HG03280 (cell line): Measurements from ENCODE around the gene LRP11.
A peak's percentile ranks its signal among the peaks of the same experiment; 100 is the strongest.
"Not testable (repeated sequence)": the region's sequence is repeated elsewhere in the genome, so short reads cannot be mapped to it uniquely, and the experiment has no call there.

ENCODE experiments used
- ATAC-seq: cut with Tn5 transposase; IDR thresholded peaks from one replicate; pipeline ENCODE4 v1.9.1; 2021; ENCODE audit warnings: mild to moderate bottlenecking, moderate library complexity; ENCODE audit not compliant: unreplicated experiment

LRP11 gene

DNA sequence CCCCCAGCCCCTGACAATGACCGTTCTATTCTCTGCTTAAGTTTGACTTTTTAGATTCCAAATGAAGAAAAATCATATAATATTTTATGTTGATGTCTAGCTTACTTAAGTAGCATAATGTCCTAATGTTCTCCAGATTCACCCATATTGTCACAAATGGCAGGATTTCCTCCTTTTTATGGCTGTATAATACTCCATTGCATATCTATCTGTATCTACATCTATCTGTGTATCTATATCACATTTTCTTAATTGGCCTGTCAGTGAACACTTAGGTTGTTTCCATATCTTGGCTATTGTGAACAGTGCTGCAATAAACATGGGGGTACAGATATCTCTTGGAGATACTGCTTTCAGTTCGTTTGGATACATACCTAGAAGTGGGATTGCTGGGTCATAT, 7.0 kb upstream of the LRP11 start:
- no peak for ATAC-seq

DNA sequence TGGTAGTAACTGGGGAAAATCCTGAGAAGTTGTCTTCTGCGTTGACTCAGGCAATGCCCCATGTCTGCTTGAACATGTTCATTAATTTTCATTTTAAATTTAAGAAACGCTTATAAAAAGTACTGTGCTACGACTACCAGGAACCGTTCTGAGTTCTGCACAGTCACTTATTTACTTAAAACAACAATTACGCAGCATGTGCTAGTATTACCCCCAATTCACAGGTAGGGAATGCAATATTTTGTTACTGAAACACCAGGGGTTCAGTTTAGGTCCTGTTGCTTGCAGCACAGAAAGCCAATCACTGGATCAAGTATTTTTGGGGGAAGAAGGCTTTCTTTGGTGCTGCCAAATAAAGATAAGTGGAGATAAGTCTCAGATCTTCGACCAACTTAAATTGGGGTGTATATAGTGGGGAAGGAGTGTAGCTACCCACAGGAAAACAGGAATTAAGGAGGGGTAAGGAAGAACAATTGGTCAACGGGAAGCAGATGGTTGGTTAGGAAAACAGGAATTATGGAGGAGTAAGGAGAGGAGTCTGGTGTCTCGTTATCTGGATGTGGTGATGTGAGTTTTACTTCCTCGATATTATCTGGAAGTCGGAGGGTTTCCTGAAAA, 5.2 kb upstream of the LRP11 start:
- no peak for ATAC-seq

DNA sequence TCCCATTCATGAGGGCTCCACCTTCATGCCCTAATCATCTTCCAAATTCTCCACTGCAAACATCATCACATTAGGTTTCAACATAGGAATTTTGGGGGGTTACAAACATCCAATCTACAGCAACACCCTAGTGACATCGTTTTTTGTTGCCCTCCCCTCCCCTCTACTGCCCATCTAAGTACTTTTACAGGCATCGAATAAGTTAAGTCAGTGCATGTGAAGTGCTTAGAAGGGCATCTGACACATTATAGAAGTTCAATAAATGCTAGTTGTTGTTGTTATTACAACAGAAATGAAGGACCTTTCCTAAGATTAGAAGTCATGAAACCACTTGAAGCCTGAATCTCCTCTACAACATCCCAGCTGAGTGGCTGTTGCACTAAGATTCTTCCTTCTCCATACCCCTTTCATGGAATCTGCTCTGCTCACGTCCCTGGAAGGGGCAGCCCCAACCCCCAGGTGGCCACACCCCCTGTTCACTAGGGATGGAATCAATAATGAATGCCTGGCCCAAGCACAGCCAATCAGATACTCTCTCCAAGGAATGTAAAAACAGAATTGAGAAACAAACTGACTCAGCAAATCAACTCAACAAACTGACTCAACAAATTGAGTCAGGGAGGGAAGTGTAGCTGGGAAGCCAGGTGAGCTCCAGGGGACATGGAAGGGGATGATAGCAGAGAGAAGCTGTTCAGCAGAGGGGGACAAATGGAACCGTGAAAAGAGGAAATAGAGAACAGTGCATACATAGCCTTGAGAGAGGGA, 3.9 kb upstream of the LRP11 start:
- ATAC-seq, result no peak

DNA sequence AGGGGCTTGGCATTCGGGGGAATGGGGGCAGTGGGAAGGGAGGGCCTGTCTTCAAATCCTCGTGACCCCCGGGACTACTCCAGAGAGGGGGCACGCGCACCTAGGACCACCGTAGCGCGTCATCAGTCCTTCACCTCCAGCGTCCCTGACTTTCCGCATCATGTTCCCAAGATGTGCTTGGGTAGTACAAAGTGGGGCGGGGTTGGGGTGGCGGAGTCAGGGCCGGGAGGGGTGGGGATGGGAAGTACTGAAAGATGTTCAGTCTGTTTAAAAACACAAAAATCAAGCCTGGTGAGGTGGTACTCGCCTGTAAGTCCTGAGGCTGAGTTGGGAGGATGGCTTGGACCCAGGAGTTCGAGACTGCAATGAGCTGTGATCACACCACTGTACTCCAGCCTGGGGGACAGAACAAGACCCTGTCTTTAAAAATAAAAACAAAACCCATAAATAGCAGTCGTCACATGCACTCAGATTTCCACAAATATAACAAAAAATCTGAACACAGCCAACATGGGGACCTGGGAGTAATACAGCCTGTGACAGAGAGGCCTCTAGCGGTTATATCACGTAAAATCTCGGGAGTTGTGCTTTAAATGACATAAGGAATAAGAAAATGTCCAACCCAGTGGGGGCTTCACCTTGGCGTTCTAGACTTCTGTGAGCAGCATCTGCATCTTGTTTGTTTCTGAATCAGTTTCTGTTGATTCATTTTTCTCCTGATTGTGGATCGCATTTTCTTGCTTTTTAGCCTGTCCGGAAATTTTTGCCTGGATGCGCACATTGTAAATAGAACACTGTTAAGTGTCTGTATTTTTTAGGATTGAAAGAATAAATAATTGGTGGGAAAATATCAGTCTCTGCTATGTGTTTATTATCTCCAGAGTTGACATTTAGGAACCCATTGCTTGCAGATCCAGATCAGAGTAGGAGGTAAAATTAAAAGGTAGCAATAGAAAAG, 698 bp upstream of the LRP11 start:
- ATAC-seq, result peak; percentile 33

DNA sequence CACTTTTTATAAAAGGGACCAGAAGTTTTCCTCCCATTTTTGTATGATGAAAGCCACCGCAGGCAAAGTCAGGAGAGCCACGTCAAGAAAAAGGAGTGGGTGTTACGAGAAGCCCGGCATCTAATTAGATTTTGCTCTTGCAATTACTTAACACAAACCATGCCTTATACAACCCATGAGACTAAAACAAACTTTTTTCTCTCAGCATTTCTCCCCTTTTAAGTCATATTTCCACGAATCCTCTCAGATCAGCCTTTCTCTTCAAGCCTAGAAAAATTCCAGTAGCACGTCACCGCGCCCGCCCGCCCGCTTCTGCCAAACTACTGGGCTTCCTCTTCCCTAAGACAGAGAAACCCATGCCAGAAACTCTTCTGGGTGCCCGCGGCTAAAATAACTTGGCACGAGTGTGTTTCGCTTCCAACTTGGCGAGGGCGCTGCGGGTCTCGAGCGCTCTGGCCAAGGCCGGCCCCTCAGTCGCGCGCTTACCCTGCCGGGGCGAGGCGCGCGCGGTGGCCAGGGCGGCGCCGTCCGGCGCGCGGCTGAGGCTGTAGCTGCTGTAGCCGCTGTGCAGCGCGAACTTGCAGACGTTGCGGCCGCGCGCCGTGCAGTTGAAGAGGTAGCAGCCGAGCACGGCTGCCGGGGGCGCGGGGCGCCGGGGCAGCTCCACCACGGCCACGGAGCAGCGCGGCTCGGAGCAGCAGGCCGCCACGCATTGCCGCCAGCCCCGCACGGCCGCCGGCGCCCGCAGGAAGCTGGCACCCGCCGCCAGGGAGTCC, 1.0 kb downstream of the LRP11 start:
- peak; percentile 35 for ATAC-seq

DNA sequence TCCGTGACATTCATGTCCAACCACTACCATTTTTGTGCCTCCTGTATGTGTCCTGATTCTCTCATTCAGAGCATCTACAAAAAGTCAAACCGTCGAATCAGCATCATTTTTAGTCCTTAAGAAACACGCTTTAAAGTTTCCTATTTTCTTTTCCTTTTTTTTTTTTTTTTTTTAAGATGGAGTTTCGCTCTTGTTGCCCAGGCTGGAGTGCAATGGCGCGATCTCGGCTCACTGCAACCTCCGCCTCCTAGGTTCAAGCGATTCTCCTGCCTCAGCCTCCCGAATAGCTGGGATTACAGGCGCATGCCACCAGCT, 1.8 kb downstream of the LRP11 start:
- not testable (repeated sequence) for ATAC-seq

DNA sequence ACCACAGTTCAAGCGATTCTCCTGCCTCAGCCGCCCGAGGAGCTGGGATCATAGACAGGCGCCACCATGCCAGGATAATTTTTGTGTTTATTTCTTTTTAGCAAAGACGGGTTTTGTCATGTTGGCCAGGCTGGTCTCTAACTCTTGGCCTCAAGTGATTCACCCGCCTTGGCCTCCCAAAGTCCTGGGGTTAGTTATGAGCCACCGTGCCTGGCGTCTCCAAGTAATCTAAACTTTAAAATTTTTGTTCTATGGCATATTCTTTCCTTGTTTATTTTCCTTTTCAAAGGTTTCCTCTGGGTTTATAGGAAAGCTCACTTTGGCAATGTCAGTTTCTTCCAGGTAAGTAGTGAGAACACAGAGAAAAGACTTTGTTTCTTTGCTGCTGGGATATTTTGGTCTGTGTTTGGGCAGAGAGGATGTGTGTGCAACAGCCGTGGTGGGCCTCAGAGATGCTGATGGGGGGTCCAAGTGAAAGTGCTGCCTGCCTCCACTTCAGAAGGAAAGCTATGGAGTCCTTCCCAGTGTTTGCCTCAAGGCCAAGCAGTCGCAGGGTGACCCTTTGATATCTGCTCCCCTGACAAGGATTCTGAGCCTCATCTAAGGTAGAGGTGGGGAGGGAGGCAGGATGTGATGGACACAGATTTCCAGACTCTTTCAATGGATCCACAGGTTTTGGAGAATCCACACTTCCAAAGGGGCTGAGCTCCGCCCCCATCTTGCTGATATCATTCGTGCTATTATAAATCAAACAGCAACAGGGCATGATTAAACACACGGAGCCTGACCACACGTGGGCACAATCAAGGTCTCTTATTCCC, 2.3 kb downstream of the LRP11 start:
- ATAC-seq, result no peak

DNA sequence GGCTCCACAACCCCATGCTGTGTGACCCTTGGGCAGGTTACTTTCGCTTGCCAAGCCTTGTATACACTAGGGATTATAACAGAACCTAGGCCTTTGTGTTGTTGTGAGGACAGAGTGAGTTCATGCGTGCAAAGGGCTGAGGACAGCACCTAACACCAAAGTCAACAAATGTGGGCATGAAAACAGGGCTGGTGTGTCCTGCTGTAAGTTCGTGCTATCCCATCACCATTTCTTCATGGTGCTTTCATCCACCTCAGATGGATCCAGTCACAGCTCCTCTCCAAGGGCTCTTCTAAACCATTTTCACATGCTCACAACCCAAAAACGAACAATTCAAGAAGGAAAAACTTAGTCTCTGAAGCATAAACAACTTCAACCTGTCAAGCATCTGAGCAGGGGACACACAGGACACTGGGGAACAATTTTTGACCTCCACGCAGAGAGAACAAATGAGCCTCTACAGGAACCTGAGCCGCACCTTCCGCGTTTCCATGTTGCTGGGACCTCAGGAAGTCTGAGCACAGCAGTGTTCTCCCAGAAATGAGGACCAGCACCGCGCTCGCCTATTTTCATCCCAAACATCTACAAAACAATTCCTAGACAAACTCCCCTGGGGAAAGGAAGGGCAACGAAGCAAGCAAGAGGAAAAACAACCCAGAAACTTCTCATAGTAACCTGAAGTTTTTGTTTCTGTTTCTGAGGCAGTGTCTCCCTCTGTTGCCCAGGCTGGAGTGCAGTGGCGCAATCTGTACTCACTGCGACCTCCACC, 3.1 kb downstream of the LRP11 start:
- no peak for ATAC-seq

DNA sequence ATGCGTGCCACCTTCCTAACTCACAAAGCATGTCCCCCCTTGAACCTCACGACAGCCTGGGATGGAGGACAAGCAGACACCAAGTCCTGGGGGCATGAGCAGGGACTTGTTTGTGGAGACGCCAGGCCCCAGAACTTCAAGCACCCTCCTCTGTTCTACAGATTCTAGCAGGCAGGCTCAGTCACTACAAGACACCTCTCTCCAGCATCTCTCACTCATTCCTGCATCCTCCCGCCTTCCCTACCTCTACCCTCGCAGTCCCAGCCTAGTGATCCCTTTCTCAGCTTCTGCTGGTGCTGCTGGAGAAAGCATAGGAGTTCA, 3.7 kb downstream of the LRP11 start:
- ATAC-seq, result no peak

DNA sequence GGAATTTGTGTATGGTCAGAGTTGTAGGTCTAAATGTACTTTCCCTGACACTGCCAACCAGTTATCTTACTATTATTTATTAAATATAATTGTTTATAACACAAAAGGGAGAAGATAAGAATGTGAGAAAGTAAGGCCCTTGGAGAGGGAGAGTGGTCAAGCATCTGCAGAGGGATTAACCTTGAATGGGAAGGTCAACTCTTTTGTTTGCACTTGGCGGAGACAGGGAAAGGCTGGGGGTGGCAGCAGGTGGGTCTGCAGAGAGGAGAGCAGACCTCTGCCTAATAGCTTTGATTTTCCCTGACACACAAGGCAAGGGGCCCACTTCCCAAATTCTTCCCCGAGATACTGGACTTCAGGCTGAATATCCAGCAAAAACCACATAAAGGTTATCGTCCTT, 4.2 kb downstream of the LRP11 start:
- no peak for ATAC-seq

DNA sequence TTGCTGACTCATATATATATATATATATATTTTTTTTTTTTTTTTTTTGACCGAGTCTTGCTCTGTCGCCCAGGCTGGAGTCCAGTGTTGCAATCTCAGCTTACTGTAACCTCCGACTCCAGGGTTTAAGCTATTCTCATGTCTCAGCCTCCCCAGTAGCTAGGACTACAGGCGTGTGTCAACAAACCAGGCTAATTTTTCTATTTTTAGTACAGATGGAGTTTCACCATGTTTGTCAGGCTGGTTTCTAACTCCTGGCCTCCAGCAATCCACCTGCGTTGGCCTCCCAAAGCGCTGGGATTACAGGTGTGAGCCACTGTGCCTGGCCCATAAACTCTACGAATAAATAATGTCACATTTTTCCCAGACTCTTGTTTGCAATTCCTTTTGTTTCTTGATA, 4.8 kb downstream of the LRP11 start:
- ATAC-seq, result no peak

DNA sequence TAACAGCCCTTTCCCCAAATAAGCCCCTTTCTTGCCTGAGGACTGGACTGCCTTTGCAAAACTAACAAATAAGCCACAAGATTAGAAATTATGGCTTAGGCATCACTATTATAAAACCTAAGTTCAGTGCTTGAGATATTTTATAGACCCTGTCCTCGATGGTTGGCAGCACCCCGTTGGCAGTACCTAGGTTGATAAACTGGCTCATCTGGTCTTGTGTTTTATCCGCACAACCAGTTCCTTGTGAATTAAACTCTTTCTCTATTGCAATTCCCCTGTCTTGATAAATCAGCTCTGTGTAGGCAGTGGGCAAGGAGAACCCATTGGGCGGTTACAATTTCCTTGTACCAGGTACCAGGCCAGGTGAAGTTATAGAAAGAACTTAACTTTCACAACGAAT, 6.6 kb downstream of the LRP11 start:
- ATAC-seq, result no peak

DNA sequence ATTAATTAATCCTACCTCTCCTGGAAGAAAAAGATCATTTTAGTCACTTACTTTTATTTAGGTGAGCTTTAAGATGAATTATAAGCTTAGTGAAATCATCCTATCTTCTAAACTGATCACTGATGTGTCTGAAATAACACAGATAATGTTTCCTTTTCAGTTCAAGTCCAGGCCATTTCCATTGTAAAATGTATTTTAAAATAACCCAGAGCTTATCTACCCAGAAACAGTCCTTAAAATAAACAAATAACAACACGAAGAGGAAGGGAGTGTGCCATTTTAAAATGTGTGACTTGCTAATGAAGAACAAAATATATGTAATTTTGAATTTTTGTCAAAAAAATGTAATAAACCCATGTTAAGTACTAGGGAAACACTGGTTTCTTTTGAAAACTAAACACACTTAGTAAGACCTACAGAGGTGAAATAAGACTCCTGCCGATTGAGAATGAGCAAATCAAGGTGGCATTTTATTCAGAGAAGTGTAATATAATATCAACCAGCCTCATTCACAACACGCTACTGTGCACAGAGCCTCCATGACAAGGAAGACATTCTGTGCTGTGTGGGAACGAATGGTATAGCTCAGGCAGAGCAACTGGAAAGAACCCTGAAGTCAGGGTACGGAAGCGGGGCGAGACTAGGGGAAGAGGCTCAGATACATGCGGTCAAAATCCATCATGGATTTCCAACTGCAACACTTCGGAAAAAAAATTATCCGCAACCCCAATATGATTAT, 7.7 kb downstream of the LRP11 start:
- no peak for ATAC-seq

DNA sequence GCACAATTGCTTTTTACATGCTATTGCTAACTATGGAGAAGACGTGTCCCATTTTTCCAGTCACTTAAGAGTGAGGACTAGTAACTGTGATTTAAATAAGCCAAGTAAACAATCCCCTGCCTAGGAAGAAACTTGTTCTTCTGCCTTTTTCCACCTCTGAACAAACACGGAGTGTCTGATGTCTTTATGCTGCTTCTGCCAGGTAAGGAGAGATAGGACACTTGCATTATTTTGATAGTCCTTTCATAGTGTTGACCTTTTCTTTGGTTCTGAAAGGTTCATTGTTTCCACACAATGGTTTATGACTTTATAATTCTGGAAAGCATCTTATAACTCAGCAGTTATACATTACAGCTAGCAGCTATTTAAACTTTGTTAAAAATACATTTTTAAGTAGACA, 8.4 kb downstream of the LRP11 start:
- no peak for ATAC-seq

DNA sequence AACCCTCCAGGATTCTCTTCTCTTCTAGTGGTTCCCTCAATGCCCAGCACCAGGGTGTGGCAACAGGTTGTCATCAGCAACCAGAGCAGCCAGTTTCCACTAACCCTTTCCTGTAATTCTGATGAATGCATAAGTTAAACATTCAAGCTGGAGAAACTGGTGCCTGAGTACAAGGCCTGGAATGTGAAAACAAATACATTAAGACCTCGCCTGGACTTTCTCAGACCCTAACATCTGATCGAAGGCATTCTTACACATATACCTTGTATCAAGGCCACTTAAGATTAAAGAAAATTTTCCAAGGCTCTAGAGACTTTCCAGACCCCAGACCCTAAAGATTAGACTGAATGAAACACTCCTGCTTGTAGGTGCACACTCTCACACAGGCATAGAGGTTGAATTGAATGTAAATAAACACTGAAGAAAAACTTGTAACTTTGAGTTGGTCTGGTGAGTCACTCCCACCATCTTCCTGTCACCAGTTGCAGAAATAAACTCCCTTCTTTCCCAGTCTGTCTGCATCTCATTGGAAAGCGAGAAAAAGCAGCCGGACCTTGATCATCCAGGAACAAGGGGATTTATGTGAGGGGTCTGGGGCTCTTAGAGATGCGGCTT, 9.0 kb downstream of the LRP11 start:
- no peak for ATAC-seq

DNA sequence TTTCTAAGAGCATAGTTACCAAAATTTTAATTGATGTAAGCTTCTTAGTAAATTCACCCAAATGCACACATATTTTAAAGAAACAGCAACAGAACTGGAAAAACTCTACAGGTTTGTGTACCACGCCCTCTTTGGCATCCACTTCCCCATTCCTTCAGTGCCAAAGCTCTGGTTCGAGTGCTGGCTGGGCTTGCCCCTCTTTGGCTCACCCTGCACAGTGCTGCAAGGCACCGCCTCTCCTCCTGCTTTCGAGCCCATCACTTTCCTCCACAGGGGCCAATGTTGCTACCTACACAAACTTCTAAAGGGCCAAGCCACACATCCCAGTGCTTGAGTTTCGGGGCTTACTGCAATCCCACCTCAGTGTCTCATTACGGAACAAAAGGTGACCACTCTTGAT, 9.6 kb downstream of the LRP11 start:
- no peak for ATAC-seq

DNA sequence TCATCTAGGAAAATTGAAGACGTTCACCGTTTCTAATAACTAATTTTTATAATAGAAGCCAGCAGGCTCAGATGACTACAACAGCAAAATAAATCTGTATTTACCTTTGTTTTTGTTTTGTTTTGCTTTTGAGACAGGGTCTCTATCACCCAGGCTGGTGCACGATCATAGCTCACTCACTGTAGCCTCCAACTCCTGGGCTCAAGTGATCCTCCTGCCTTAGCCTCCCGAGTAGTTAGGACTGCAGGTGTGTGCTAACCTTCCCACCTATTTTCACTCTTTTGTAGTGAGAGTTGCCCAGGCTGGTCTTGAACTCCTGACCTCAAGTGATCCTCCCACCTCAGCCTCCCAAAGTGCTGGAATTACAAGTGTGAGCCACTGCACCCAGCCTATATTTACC, 10.1 kb downstream of the LRP11 start:
- not testable (repeated sequence) for ATAC-seq

DNA sequence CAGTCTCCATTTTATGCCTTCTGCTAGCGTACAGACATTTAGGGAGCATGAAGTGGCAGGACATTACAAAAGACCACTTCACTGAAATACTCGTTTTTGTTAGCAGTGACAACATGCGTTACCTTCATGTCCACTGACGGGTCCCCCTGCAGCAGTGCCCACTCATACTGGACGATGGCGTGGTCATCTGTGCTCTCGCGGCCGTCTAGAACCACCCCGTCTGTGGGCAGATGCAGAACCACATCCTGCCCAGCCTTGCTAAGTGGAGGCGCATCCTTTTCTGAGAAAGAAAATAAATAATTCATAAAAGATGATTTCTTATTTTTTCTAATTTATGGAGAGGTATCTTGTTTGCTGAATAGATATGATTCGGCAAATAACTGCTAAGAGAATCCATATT, 11.3 kb downstream of the LRP11 start:
- no peak for ATAC-seq

DNA sequence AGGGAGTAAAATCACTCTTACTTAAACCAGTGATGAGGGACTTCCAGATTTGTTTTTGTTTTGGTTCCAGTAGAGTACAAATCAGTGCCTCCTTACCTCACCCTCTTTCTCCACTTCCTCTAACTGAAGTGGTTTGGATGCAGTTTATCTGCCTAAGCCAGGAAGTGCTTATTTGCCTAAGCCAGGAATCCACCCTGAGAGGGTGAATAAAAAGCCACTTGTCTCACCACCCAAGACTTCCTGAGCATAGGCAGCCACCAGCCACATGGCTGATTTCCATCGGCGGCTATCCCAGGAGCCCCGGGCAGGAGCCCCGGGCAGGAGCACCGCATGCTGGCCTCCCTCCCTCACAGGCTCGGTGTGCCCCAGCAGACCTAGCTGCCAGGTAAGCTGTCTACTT, 12.0 kb downstream of the LRP11 start:
- ATAC-seq, result no peak
